Psoas muscle (tissue), 8 donors: ENCODE measurements around the gene ATF6. TPM values are rescaled to one million over a fixed set of nuclear protein-coding genes. Genes with fewer than 3 reads are reported as not detected.
"Not testable (repeated sequence)": the region's sequence is repeated elsewhere in the genome, so short reads cannot be mapped to it uniquely, and the experiment has no call there.

Source experiments
- ATAC-seq, 4 donors: fragments of 200-7000 bp; cut with Tn5 transposase; one replicate each; pipeline ENCODE4 v1.9.1; 2020; ENCODE audit warnings: moderate library complexity in 3 of 4, mild to moderate bottlenecking in 2 of 4
- DNase-seq, 2 donors: peaks; one replicate each; pipeline ENCODE4 v3.0.0-alpha.2; 2020
- H3K27ac ChIP-seq: fragments of 200-600 bp; one replicate; pipeline ENCODE4 v1.8.0; 2022
- H3K27me3 ChIP-seq, 3 donors: fragments of 200-600 bp in 1 of 3; one replicate each; pipeline versions ENCODE4 v1.6.1 to v1.8.0; 2013 to 2022; ENCODE audit warnings: low read length in 2 of 3, mild to moderate bottlenecking in 2 of 3, moderate library complexity in 1 of 3; ENCODE audit not compliant: insufficient read depth in 3 of 3
- H3K36me3 ChIP-seq, 2 donors: fragments of 200-600 bp in 1 of 2; one replicate each; pipeline versions ENCODE4 v1.6.1 to v1.8.0; 2013 to 2022; ENCODE audit warnings: low read depth in 1 of 2, mild to moderate bottlenecking in 1 of 2, moderate library complexity in 1 of 2; ENCODE audit not compliant: insufficient read depth in 1 of 2
- H3K4me1 ChIP-seq: fragments of 200-600 bp; one replicate; pipeline ENCODE4 v1.8.0; 2022
- H3K4me3 ChIP-seq: fragments of 200-600 bp; one replicate; pipeline ENCODE4 v1.8.0; 2022; ENCODE audit warnings: mild to moderate bottlenecking
- H3K9me3 ChIP-seq: fragments of 200-600 bp; one replicate; pipeline ENCODE4 v1.8.0; 2022
- WGBS, 3 donors: extraction: QIAGEN DNeasy Blood & Tissue Kit; methylation state at CpG; one replicate each; pipeline versions ENCODE4 v1.1.6 to v1.1.7; 2013; 5-methylcytosine and 5-hydroxymethylcytosine counted together
- intact Hi-C, 2 donors: fragments of 100-400 bp; cut with DNase I; formaldehyde crosslinking; loops; one replicate each; pipeline versions ENCODE4 v1.11.0 to v1.14.2; 2022
- polyA plus RNA-seq, 3 donors: library from polyadenylated mRNA; stranded (reverse); fragments of 200-250 nt; gene quantifications; one replicate each; pipeline ENCODE4 v1.2.3, GENCODE V29; 2013
- total RNA-seq, 4 donors: library from RNA; stranded (reverse); fragmentation: NEBNext Ultra II Directional in 2 of 4; extraction: Animal tissue kit (Norgen Biotek cat#: 25700) in 2 of 4; gene quantifications; one replicate each; pipeline versions ENCODE4 v1.2.1 to v1.2.4, GENCODE V29; 2021 to 2023
- TF ChIP-seq, protein P1 (sequence below): fragments of 200-600 bp; IDR thresholded peaks from one replicate; pipeline ENCODE4 v1.8.0; 2022; ENCODE audit warnings: antibody characterized with exemption
- donor health status: healthy with polysubstance abuse.
- donor health status: DM: no; HTN: no; CAD: no; lungs with moderate emphysema.
- donor health status: Bipolar disorder and iron deficiency.
- donor health status: healthy.
- donor health status: DM: yes; HTN: yes; CAD: no.
- donor health status: DM: no; HTN: no; CAD: no.
- donor health status: DM: no; HTN: no; CAD: no.
- donor health status: DM: yes; HTN: yes; CAD: no.

The ATF6 gene
- total and polyA plus RNA-seq, 7 donors: 6.4 to 17.1 (median 11.0) TPM

DNA sequence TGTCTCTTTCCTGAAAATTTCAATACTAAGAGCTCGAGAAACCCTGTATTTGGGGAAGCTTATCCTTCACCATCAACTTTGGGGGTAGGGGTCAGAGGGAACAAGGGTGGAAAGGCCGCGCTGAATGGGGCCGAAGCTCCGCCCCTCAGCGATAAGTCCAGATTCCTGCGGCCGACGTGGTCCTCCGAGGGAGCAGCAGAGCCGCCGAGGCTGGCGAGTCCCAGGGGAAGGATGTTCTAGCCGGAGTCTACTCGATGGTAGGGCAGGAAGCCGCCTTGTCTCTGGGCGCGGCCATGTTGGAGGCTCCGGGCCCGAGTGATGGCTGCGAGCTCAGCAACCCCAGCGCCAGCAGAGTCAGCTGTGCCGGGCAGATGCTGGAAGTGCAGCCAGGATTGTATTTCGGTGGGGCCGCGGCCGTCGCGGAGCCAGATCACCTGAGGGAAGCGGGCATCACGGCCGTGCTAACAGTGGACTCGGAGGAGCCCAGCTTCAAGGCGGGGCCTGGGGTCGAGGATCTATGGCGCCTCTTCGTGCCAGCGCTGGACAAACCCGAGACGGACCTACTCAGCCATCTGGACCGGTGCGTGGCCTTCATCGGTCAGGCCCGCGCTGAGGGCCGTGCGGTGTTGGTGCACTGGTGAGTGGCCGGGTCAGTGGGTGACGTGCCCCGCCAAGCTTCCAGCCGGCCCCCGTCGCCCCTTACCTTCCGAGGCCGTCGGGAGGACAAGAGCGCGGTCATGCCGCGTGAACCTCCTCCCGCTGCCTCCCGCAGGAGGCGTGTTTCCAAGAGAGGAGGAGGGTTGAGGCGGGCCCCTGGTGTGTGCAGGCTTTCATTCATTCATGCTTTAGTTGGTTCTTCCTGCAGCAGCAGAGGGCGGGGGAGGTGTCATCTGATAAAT is 16.4 kb upstream of the ATF6 start, which contains the start of gene DUSP12:
Gene DUSP12, plus strand, starts transcription at position 278 of the 899 bp plus-strand sequence. Its CDS starts 16 bp downstream, at position 294.
- WGBS, 3 donors: 0% methylated on average over 63 to 65 of the region's 65 CpGs
- DNase-seq (peak; percentile 93 to 97), ATAC-seq (peak; percentile 98 to 100 (median 100))
- TF ChIP-seq, protein P1, sequence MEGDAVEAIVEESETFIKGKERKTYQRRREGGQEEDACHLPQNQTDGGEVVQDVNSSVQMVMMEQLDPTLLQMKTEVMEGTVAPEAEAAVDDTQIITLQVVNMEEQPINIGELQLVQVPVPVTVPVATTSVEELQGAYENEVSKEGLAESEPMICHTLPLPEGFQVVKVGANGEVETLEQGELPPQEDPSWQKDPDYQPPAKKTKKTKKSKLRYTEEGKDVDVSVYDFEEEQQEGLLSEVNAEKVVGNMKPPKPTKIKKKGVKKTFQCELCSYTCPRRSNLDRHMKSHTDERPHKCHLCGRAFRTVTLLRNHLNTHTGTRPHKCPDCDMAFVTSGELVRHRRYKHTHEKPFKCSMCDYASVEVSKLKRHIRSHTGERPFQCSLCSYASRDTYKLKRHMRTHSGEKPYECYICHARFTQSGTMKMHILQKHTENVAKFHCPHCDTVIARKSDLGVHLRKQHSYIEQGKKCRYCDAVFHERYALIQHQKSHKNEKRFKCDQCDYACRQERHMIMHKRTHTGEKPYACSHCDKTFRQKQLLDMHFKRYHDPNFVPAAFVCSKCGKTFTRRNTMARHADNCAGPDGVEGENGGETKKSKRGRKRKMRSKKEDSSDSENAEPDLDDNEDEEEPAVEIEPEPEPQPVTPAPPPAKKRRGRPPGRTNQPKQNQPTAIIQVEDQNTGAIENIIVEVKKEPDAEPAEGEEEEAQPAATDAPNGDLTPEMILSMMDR: no peak
- peak within 1 kb of the TSS; percentile 77 for H3K4me3 ChIP-seq
- peaks cover 9% of the 10 kb centered on the region for H3K4me1 ChIP-seq
- peaks cover 0 to 33% of the 10 kb centered on the region in 2 donors for H3K36me3 ChIP-seq
- intact Hi-C loops: loop anchor here in 1 of 2 donors (10.0 kb wide), 1 partner anchor 345 kb away; no protein-coding TSS in a partner anchor
- no peaks in the 10 kb centered on the region for H3K9me3 ChIP-seq
- H3K27me3 ChIP-seq: peaks cover 0 to 18% (median 0%) of the 10 kb centered on the region in 3 donors
- H3K27ac ChIP-seq: peak within 1 kb of the TSS; percentile 78

DNA sequence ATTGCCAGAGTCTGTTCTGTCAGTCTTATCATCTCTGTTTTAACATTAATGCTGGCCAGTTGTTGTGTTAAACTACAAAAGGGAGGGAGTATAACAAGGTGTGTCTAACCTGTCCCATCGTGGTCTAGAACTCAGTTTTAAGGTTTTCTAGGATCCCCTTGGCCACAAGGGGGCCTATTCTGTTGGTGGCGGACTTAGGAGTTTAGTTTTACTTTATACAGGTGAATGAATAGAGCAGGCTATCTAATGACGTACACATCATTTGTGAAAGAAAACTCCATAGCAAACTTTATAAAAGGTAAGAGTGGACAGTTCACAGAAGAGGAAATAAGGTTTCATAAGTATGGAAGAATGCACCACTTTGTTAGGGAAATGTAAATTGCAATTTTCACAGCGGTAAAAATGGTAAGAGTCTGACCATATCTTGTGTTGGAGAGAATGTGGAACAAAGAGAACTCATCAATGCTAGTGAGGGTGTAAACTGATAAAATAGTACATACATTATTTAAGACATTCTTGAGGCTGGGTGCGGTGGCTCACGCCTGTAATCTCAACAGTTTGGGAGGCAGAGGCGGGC is 2.5 kb upstream of the ATF6 start:
- WGBS, 3 donors: 75 to 82% (median 76%) methylated on average over 7 of the region's 7 CpGs
- intact Hi-C loops: no loop called here
- Histone ChIP-seq H3K9me3 (no peaks in the 10 kb centered on the region), H3K27me3 (no peaks in the 10 kb centered on the region), H3K27ac (no peak overlapping the region), H3K4me3 (no peak overlapping the region), H3K4me1 (peaks cover 11% of the 10 kb centered on the region), H3K36me3 (peaks cover 0 to 11% of the 10 kb centered on the region in 2 donors)
- DNase-seq (no peak), ATAC-seq (no peak)
- TF ChIP-seq, protein P1: peak; percentile 23

DNA sequence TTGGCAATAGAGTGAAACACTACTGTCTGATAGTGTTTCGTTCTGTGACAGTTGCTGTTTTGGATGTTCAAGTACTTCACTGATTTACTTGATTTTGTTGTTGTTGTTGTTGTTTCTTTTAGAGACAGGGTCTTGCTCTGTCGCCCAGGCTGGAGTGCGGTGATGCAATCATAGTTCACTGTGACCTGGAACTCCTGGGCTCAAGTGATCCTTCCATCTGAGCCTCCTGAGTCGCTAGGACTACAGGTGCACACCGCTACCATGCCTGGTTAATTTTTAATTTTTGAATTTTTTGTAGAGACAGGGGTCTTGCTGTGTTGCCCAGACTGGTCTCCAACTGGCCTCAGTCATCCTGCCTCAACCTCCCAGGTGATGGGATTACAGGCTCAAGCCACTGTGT is 2.3 kb downstream of the ATF6 start:
- Histone ChIP-seq H3K36me3 (no peaks in the 10 kb centered on the region), H3K9me3 (no peaks in the 10 kb centered on the region), H3K4me3 (no peak overlapping the region), H3K27me3 (no peaks in the 10 kb centered on the region), H3K27ac (no peak overlapping the region), H3K4me1 (peaks cover 27% of the 10 kb centered on the region)
- intact Hi-C loops: no loop called here
- TF ChIP-seq, protein P1: no peak
- ATAC-seq: no peak
- no peak for DNase-seq
- WGBS, 3 donors: 87 to 93% (median 92%) methylated on average over 5 of the region's 5 CpGs

- intact Hi-C loops: no loop called here
- H3K27me3 ChIP-seq: no peaks in the 10 kb centered on the region
- H3K4me3 ChIP-seq: no peak overlapping the region
- no peaks in the 10 kb centered on the region for H3K9me3 ChIP-seq
- H3K4me1 ChIP-seq: peaks cover 31% of the 10 kb centered on the region
- no peaks in the 10 kb centered on the region for H3K36me3 ChIP-seq
- TF ChIP-seq, protein P1: no peak
- ATAC-seq: no peak
- DNase-seq: no peak
- H3K27ac ChIP-seq: no peak overlapping the region
Observed at GRCh38 chr1:161768986-161769672, 3.0 kb downstream of the ATF6 start.

- H3K4me3 ChIP-seq, H3K9me3 ChIP-seq, H3K27ac ChIP-seq, H3K27me3 ChIP-seq, DNase-seq, intact Hi-C loops, H3K36me3 ChIP-seq, ATAC-seq: not testable (repeated sequence)
- peaks cover 31% of the 10 kb centered on the region for H3K4me1 ChIP-seq
- 82 to 89% (median 82%) methylated on average over 5 of the region's 5 CpGs for WGBS, 3 donors
Observed at GRCh38 chr1:161769673-161770045, 3.5 kb downstream of the ATF6 start.
